ENCODE results near the gene TBC1D16. TPM values are rescaled to one million over a fixed set of nuclear protein-coding genes. Genes with fewer than 3 reads are reported as not detected.
A peak's percentile ranks its signal among the peaks of the same experiment; 100 is the strongest.

Gene TBC1D16
- total RNA-seq, 1 donor from 2014 or later: 1.4 TPM

- peaks cover 10% of the 10 kb centered on the region for H3K9me3 Mint-ChIP-seq
- no peaks in the 10 kb centered on the region for H3K36me3 Mint-ChIP-seq (ENCODE audit: low read depth)
- intact Hi-C loops (cut with micrococcal nuclease): no loop called here
- H3K27ac Mint-ChIP-seq: no peak overlapping the region
- H3K4me1 Mint-ChIP-seq (ENCODE audit: low read depth): no peaks in the 10 kb centered on the region
- no peaks in the 10 kb centered on the region for H3K27me3 Mint-ChIP-seq (ENCODE audit: low read depth)
- no peak overlapping the region for H3K4me3 Mint-ChIP-seq (ENCODE audit: low read depth)
- DNase-seq (ENCODE audit: low spot score): no peak
Observed at GRCh38 chr17:80010283-80010858, 25.3 kb downstream of the TBC1D16 start.

DNA sequence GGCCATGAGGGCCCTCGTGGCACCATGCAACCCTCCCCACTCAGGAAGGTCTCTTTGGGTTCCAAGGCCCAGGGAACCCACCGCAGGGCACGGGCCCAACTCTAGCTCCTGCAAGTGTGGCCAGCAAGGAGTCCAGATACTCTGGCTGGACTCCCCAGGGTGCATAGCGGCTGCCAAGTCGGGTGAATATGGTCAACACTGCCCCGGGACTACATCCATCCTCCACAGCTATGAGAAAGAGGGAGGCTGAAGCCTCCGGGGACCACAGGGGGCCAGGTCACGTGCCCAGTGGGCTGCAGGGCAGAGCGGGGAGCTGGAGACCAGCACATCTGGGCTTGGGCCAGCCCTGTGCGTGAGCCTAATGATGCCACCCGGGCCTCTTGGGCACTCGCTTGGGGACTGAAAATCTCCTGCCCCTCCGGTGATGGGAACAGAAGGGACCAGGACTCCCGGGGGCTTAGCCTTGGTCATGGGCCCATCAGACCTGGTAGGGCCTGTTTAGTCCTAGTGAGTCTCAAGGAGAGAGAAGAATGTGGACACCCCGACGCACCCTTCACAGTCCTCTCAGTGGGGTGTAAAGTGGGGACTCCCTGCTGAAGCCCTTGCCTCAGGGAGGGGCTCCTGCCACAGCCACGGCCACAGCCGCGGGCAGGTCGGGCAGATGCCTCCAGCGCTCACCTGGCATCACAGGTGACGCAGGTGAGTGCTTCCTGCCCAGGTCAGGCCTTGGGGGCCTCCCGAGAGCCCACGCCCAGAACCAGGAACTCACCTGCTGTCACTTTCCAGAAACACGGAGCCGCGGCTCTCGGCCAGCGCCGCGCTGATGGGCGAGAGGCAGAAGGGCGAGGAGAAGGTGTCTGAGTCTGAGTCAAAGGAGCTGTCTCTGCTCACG, 26.0 kb downstream of the TBC1D16 start:
- no peaks in the 10 kb centered on the region for H3K36me3 Mint-ChIP-seq (ENCODE audit: low read depth)
- DNase-seq (ENCODE audit: low spot score): no peak
- intact Hi-C loops (cut with micrococcal nuclease): no loop called here
- no peak overlapping the region for H3K27ac Mint-ChIP-seq
- H3K9me3 Mint-ChIP-seq: peaks cover 7% of the 10 kb centered on the region
- H3K4me3 Mint-ChIP-seq (ENCODE audit: low read depth): no peak overlapping the region
- no peaks in the 10 kb centered on the region for H3K27me3 Mint-ChIP-seq (ENCODE audit: low read depth)
- no peaks in the 10 kb centered on the region for H3K4me1 Mint-ChIP-seq (ENCODE audit: low read depth)

GRCh38 chr17:80008848-80009247, 26.8 kb downstream of the TBC1D16 start:
- Mint-ChIP-seq H3K36me3 (ENCODE audit: low read depth) (no peaks in the 10 kb centered on the region), H3K27me3 (ENCODE audit: low read depth) (no peaks in the 10 kb centered on the region), H3K4me3 (ENCODE audit: low read depth) (no peak overlapping the region), H3K9me3 (no peaks in the 10 kb centered on the region), H3K4me1 (ENCODE audit: low read depth) (no peaks in the 10 kb centered on the region), H3K27ac (no peak overlapping the region)
- intact Hi-C loops (cut with micrococcal nuclease): no loop called here
- no peak for DNase-seq (ENCODE audit: low spot score)

- H3K4me3 Mint-ChIP-seq (ENCODE audit: low read depth): no peak overlapping the region
- H3K27ac Mint-ChIP-seq: no peak overlapping the region
- intact Hi-C loops (cut with micrococcal nuclease): no loop called here
Observed at GRCh38 chr17:80008383-80008840, 27.3 kb downstream of the TBC1D16 start.

GRCh38 chr17:80007939-80008338, 27.7 kb downstream of the TBC1D16 start:
- Mint-ChIP-seq H3K36me3 (ENCODE audit: low read depth) (no peaks in the 10 kb centered on the region), H3K4me3 (ENCODE audit: low read depth) (no peak overlapping the region), H3K4me1 (ENCODE audit: low read depth) (no peaks in the 10 kb centered on the region), H3K27ac (no peak overlapping the region), H3K27me3 (ENCODE audit: low read depth) (no peaks in the 10 kb centered on the region), H3K9me3 (no peaks in the 10 kb centered on the region)
- DNase-seq (ENCODE audit: low spot score): no peak
- intact Hi-C loops (cut with micrococcal nuclease): no loop called here

More at GRCh38 chr17:80008383-80008840, 27.3 kb downstream of the TBC1D16 start:
- Mint-ChIP-seq H3K36me3 (ENCODE audit: low read depth) (no peaks in the 10 kb centered on the region), H3K9me3 (no peaks in the 10 kb centered on the region), H3K4me1 (ENCODE audit: low read depth) (no peaks in the 10 kb centered on the region), H3K27me3 (ENCODE audit: low read depth) (no peaks in the 10 kb centered on the region)
- DNase-seq (ENCODE audit: low spot score): peak; percentile 71

DNA sequence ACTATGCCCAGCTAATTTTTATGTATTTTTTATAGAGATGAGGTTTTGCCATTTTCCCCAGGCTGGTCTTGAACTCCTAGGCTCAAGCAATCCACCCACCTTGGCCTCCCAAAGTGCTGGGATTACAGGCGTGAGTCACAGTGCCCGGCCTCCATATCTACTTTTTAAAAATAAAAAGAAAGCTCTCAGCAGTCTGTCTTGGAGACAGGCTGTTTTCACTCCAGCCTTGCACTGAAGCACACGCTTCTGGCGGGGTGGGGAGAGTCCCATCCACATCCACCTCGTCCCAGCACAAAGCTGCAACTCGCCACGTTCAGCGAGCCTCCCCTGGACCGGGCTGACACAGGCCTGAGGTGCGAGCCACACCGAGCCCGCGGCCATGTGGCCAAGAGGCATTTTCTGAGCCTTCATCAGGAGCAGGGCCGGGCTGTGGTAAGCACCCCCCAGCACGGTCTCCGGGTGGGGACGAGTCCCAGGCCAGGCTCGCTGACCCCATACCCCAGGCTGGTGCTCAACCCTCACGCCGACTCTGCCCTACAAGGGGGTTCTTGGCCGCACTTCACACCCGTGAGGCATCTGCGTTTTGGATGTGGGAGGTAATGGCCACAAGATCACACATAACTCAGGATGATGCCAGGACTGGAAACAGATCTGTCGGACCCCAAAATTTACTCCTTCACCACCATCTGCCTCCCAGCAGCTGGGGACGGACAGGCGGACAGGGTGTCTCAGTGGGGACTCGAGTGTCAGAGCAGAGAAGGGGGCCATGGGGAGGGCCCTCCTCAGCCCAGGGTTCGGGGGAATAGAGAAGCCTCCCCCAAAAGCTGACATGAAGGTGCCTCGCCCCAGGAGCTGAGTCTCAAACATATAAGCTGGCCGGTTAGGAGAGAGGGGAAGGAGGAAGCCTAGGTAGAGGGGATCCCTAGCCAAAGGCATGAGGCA, 28.6 kb downstream of the TBC1D16 start:
- intact Hi-C loops (cut with micrococcal nuclease): no loop called here
- no peaks in the 10 kb centered on the region for H3K4me1 Mint-ChIP-seq (ENCODE audit: low read depth)
- H3K27ac Mint-ChIP-seq: no peak overlapping the region
- no peak overlapping the region for H3K4me3 Mint-ChIP-seq (ENCODE audit: low read depth)
- no peaks in the 10 kb centered on the region for H3K27me3 Mint-ChIP-seq (ENCODE audit: low read depth)
- no peaks in the 10 kb centered on the region for H3K9me3 Mint-ChIP-seq
- no peak for DNase-seq (ENCODE audit: low spot score)
- no peaks in the 10 kb centered on the region for H3K36me3 Mint-ChIP-seq (ENCODE audit: low read depth)

DNA sequence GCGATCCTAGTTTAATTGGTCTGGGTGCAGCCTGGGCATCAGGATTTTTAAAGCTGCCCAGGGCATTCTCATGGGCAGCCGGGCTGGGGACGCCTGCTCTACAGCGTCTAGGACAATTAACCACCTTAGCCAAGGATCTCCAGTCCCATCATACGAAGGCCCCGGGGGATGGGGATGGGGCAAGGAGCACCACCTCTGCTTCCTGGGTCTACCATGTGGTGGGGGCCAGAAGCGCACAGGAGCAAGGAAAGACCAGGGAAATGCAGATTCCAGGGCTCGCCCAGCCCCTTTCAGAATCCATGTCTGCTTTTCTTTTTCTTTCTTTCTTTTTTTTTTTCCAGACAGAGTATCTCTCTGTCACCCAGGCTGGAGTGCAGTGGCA, 29.3 kb downstream of the TBC1D16 start:
- Mint-ChIP-seq H3K36me3 (ENCODE audit: low read depth) (no peaks in the 10 kb centered on the region), H3K9me3 (no peaks in the 10 kb centered on the region), H3K27me3 (ENCODE audit: low read depth) (no peaks in the 10 kb centered on the region), H3K27ac (no peak overlapping the region), H3K4me1 (ENCODE audit: low read depth) (no peaks in the 10 kb centered on the region), H3K4me3 (ENCODE audit: low read depth) (no peak overlapping the region)
- no peak for DNase-seq (ENCODE audit: low spot score)
- intact Hi-C loops (cut with micrococcal nuclease): no loop called here

DNA sequence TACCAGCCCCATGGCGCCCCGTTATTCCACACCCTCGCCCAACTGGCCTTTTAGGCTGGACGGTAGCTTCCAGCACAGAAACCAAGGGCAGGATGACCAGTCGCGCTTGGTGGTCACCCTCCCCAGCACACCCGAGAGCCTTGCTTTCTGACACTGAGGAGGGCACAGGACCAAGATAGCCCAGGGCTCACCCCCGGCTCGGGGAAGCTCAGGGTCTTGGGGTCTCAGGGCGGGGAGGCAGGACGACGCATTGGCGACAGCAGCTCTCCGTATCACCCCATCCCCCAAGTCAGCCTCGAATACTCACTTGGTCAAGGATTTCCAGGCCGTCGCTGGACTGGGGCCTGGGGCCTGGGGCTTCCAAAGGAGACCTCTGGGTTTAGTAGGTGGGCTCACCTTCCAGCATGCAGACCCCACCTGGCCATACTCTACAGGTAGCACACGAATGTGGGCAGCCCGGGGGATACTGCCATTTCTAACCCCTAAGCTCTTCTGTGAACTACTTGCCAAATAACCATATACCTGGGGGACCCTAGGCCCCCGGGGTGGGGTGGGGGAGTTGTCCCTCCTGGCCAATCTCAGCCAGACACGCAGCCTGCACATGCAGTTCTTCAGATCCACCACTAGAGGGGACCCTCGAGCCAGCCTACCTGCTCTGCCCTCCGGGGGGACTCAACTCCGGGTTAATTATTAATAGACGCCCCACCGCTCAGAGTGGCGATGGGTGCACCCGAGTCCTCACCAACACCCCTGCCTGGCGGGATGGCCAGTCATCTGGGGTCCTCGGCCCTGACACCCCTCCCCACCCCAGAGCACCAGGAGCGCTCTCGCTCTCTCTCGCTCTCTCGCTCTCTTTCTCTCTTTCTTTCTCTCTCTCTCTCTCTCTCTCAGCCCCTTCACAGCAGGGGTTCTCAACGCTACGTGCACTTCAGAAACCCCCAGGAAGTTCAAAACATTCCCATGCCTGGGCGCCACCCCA, 30.0 kb downstream of the TBC1D16 start:
- intact Hi-C loops (cut with micrococcal nuclease): no loop called here
- no peak overlapping the region for H3K4me3 Mint-ChIP-seq (ENCODE audit: low read depth)
- H3K4me1 Mint-ChIP-seq (ENCODE audit: low read depth): no peaks in the 10 kb centered on the region
- H3K27ac Mint-ChIP-seq: no peak overlapping the region
- no peaks in the 10 kb centered on the region for H3K36me3 Mint-ChIP-seq (ENCODE audit: low read depth)
- H3K9me3 Mint-ChIP-seq: no peaks in the 10 kb centered on the region
- peak; percentile 51 for DNase-seq (ENCODE audit: low spot score)
- no peaks in the 10 kb centered on the region for H3K27me3 Mint-ChIP-seq (ENCODE audit: low read depth)

DNA sequence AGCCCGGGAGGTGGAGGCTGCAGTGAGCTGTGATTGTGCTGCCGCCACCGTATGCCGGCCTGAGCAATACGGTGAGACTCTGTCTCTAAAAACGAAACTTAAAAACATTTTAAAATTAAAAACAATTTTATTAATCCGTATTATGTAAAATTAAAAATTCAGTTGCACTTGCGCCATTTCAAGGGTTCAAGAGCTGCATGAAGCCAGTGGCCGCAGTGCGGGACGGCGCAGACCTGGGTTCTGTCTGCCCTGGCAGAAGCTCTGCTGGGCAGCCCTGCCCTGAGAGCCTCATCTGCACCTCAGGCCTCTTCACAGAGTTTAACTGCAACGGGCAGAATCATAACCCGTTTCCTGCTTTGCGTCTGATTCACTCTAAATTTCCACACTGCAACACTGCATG, 31.7 kb downstream of the TBC1D16 start:
- H3K36me3 Mint-ChIP-seq (ENCODE audit: low read depth): no peaks in the 10 kb centered on the region
- DNase-seq (ENCODE audit: low spot score): no peak
- intact Hi-C loops (cut with micrococcal nuclease): no loop called here

DNA sequence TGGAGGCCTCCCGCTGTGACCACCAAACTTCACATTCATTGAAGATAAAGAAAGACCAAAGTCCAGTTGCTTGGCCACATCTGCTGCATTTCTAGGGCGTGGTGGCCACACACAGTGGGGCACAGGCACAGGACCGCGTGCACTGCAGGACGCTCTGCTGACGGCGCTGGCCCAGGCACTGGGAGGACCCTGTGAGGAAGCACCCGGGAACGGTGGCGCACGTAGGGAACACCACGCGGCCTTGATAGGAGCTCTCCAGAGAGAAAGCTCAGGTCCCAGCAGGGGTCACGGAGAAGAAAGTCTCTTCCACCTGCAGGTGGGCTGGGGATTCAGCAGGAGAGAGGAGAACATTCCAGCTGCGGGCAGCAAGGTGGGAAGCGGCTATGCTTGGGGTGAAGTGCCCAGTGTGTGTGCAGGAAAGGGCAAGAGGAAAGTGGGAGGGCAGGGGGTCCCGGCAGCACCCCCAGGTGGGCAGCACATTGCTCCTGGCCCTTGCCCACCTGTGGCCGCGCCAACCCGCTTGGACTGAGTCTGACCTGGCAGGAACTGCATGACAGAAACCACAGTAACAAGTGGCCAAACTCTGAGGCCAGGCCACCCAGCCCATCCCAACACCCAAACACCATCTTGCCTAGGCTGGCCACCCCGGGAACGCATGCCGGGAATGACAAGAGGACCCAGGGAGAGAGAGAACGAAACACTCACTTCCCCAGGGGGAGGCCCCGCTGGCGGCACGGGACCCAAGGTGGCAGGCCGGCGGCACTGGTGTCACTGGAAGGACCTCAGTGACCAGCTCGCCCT, 32.8 kb downstream of the TBC1D16 start:
- no peaks in the 10 kb centered on the region for H3K36me3 Mint-ChIP-seq (ENCODE audit: low read depth)
- no peaks in the 10 kb centered on the region for H3K27me3 Mint-ChIP-seq (ENCODE audit: low read depth)
- DNase-seq (ENCODE audit: low spot score): no peak
- no peaks in the 10 kb centered on the region for H3K9me3 Mint-ChIP-seq
- intact Hi-C loops (cut with micrococcal nuclease): no loop called here
- H3K27ac Mint-ChIP-seq: no peak overlapping the region
- no peak overlapping the region for H3K4me3 Mint-ChIP-seq (ENCODE audit: low read depth)
- H3K4me1 Mint-ChIP-seq (ENCODE audit: low read depth): peaks cover 4% of the 10 kb centered on the region

More for the DNA sequence above, 31.7 kb downstream of the TBC1D16 start:
- no peaks in the 10 kb centered on the region for H3K27me3 Mint-ChIP-seq (ENCODE audit: low read depth)
- H3K27ac Mint-ChIP-seq: no peak overlapping the region
- H3K9me3 Mint-ChIP-seq: no peaks in the 10 kb centered on the region
- H3K4me1 Mint-ChIP-seq (ENCODE audit: low read depth): no peaks in the 10 kb centered on the region
- H3K4me3 Mint-ChIP-seq (ENCODE audit: low read depth): no peak overlapping the region

GRCh38 chr17:80002070-80002641, 33.5 kb downstream of the TBC1D16 start:
- Mint-ChIP-seq H3K27me3 (ENCODE audit: low read depth) (no peaks in the 10 kb centered on the region), H3K36me3 (ENCODE audit: low read depth) (no peaks in the 10 kb centered on the region), H3K4me1 (ENCODE audit: low read depth) (peaks cover 11% of the 10 kb centered on the region), H3K9me3 (no peaks in the 10 kb centered on the region), H3K27ac (no peak overlapping the region), H3K4me3 (ENCODE audit: low read depth) (no peak overlapping the region)
- intact Hi-C loops (cut with micrococcal nuclease): no loop called here
- no peak for DNase-seq (ENCODE audit: low spot score)

Measured in activated T-helper 2 cell treated with anti-CD3 and anti-CD28 coated beads, Interferon-gamma antibody, Interleukin-2, Interleukin-4, amounts not matched to agents 10 μg/mL and 5 μg/mL and 100 μg/mL, durations not matched to agents 14 hours and 24 hours and 36 hours (primary cell).